ENCODE results near the gene THRAP3. TPM values are rescaled to one million over a fixed set of nuclear protein-coding genes. Genes with fewer than 3 reads are reported as not detected.

The THRAP3 gene
- total and polyA plus RNA-seq, 2 experiments from 2014 or later: 127 to 161 TPM

- TF ChIP-seq ZNF331 (CRISPR knock-in tag; IDR thresholded peaks at IDR 0.05; ENCODE audit: low read depth) (no peak), ETS1 (IDR thresholded peaks at IDR 0.05) (no peak), JUNB (IDR thresholded peaks at IDR 0.05; ENCODE audit: unreplicated experiment) (no peak), EZH2phosphoT487 (IDR thresholded peaks at IDR 0.05; ENCODE audit: unreplicated experiment) (no peak), ZNF462 (CRISPR knock-in tag; IDR thresholded peaks at IDR 0.05) (no peak), NANOG (IDR thresholded peaks at IDR 0.05; ENCODE audit: borderline replicate concordance) (no peak), POLR2AphosphoS5 (IDR thresholded peaks at IDR 0.05; ENCODE audit: low read depth) (no peak)
Observed at GRCh38 chr1:36231191-36231590, 6.9 kb downstream of the THRAP3 start (continued).

- Histone ChIP-seq H3K4me2 (no peak overlapping the region), H3K27ac (ENCODE audit: low read depth) (no peak overlapping the region), H4K20me1 (replicated peaks; ENCODE audit: insufficient read depth) (peaks cover 77% of the 10 kb centered on the region), H3K9me2 (ENCODE audit: insufficient read depth) (no peaks in the 10 kb centered on the region), H3K36me3 (ENCODE audit: insufficient read depth) (peaks cover 14% of the 10 kb centered on the region), H2AFZ (no peak overlapping the region), H3K4me1 (ENCODE audit: insufficient read depth) (0 out of 2 replicates have a peak, but pooled peaks cover 4% of the 10 kb centered on the region), H3F3A (replicated peaks; ENCODE audit: low read depth) (no peaks in the 10 kb centered on the region), H3K4me3 (no peak overlapping the region), H3K27me3 (ENCODE audit: insufficient read depth) (no peaks in the 10 kb centered on the region), H3K79me2 (replicated peaks; ENCODE audit: insufficient read depth) (peaks cover 100% of the 10 kb centered on the region)
- Mint-ChIP-seq H3K27me3 (ENCODE audit: insufficient read depth, low read depth, poor library complexity) (peaks cover 2% of the 10 kb centered on the region), H3K4me1 (peaks cover 3% of the 10 kb centered on the region; the same call in 1 of the 3 replicates), H3K4me3 (no peak overlapping the region), H3K9me3 (no peaks in the 10 kb centered on the region), H3K36me3 (ENCODE audit: low read depth) (peaks cover 38% of the 10 kb centered on the region), H3K27ac (no peak overlapping the region)
- no peak for DNase-seq (ENCODE audit: low spot score)
- ATAC-seq: no peak
- TF ChIP-seq ZNF114 (CRISPR knock-in tag; IDR thresholded peaks at IDR 0.05) (no peak), JUNB (IDR thresholded peaks at IDR 0.05; ENCODE audit: unreplicated experiment) (no peak), EZH2phosphoT487 (IDR thresholded peaks at IDR 0.05; ENCODE audit: unreplicated experiment) (no peak), EZH2 (IDR thresholded peaks at IDR 0.05; ENCODE audit: low read depth, unreplicated experiment) (no peak), CREB1 (CRISPR knock-in tag; IDR thresholded peaks at IDR 0.05; ENCODE audit: low read depth) (no peak), STAT1 (IDR thresholded peaks at IDR 0.05; ENCODE audit: unreplicated experiment) (no peak)
Observed at GRCh38 chr1:36232212-36233095, 8.2 kb downstream of the THRAP3 start.
